ENCODE measurements around the gene HLA-DPA1.

DNA sequence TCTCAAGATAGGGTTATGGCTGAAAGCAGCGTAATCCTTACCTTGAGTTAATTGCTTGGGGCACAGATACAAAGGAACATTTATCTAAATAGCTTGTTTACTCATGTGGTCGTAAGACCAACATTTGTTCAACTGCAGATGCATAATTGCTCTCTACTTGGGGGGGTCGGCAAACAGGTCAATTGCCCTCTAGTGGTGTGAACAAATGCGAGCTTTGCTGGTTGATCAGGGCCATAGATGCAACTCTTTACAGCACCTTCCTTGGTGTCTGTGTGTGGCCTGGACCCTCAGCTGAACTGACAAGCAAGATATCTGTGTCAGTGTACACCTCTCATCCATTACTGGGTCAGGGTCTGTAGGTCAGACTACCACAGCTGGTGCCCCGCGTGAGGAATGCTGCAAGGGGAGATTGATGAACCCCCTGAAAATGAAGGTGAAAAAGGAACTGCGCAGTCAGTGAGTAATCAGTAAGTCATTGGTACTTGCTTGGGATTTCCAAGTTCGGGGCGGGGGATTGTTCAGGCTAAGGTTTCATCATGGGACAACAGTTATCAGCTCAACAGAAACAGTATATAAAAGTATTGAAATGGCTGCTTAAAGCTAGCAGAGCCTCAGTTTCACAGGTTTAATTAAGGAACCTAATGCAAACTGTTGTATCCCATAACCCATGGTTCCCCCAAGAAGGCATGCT is 24.0 kb downstream of the HLA-DPA1 start:
- TF ChIP-seq YY1 (IDR thresholded peaks at IDR 0.05; ENCODE audit: insufficient read depth, insufficient read length) (no peak), ZNF274 (IDR thresholded peaks at IDR 0.05; ENCODE audit: low read depth, low read length) (no peak)

Data from NT2/D1 (cell line).